GM12872 (cell line): Measurements from ENCODE around the gene IREB2.

Experiments
- CTCF ChIP-seq: IDR thresholded peaks from 3 replicates; pipeline ENCODE4 v1.5.1; 2011; ENCODE audit warnings: low read depth, mild to moderate bottlenecking, low read length, moderate library complexity; ENCODE audit not compliant: insufficient read depth

Gene IREB2

GRCh38 chr15:78527325-78527724, 89.3 kb downstream of the IREB2 start:
- no peak for TF ChIP-seq CTCF

- TF ChIP-seq CTCF, result no peak
These were observed 95.3 kb downstream of the IREB2 start for GRCh38 chr15:78533331-78533730.

- no peak for TF ChIP-seq CTCF
These were observed 98.1 kb downstream of the IREB2 start for GRCh38 chr15:78536134-78536533.

- TF ChIP-seq CTCF, result no peak
These were observed 99.4 kb downstream of the IREB2 start for GRCh38 chr15:78537266-78537905.

GRCh38 chr15:78538358-78538757, 100.3 kb downstream of the IREB2 start:
- TF ChIP-seq CTCF, result no peak

GRCh38 chr15:78540141-78540870, 102.3 kb downstream of the IREB2 start, which contains the start of gene PSMA4:
Gene PSMA4 (plus strand): TSS chr15:78540444. CDS start chr15:78541928, 1,484 bp downstream.
- no peak for TF ChIP-seq CTCF

GRCh38 chr15:78540871-78541743, 103.1 kb downstream of the IREB2 start:
- no peak for TF ChIP-seq CTCF
